H1 (cell line): Measurements from ENCODE around the gene FAS. TPM values are rescaled to one million over a fixed set of nuclear protein-coding genes. Genes with fewer than 3 reads are reported as not detected.

Experiments
- CTCF ChIA-PET: fragments of 300-600 bp; sonication (Branson Sonifier 250); formaldehyde crosslinking; loops from one replicate; lab custom pipeline; 2021; ENCODE audit not compliant: partially characterized antibody; lab: Charles Lee
- POLR2A ChIA-PET: fragments of 300-600 bp; sonication (Branson Sonifier 250); formaldehyde crosslinking; loops from one replicate; lab custom pipeline; 2021; ENCODE audit warnings: inconsistent platforms; ENCODE audit not compliant: partially characterized antibody; lab: Charles Lee
- DNase-seq, 2 experiments: peaks; one replicate each; pipeline versions ENCODE4 v3.0.0 to v3.0.0-alpha.2; 2010 to 2022; ENCODE audit warnings: low spot score in 2 of 2, low read depth in 1 of 2, mixed read lengths in 1 of 2
- FAIRE-seq: peaks from 2 replicates; lab custom pipeline; 2011; peaks lifted over from hg19 to GRCh38; lab: Jason Lieb, UNC
- H2AFZ ChIP-seq: 2 replicates; pipeline ENCODE4 v1.8.1; 2012; ENCODE audit warnings: low read length, inconsistent platforms
- H2AK5ac ChIP-seq: 2 replicates; pipeline ENCODE4 v1.6.1; 2013; ENCODE audit warnings: low read depth, low read length
- H2BK120ac ChIP-seq: replicated peaks from 2 replicates; pipeline ENCODE3; 2013; ENCODE audit warnings: low read depth, low read length, inconsistent platforms
- H2BK12ac ChIP-seq: 2 replicates; pipeline ENCODE4 v1.6.1; 2013; ENCODE audit warnings: low read depth, low read length
- H2BK15ac ChIP-seq: 2 replicates; pipeline ENCODE4 v1.6.1; 2013; ENCODE audit warnings: low read length
- H2BK20ac ChIP-seq: 2 replicates; pipeline ENCODE4 v1.6.1; 2013; ENCODE audit warnings: low read length
- H2BK5ac ChIP-seq: 2 replicates; pipeline ENCODE4 v1.6.1; 2013; ENCODE audit warnings: low read depth, low read length
- H3K14ac ChIP-seq: 2 replicates; pipeline ENCODE4 v1.6.1; 2013; ENCODE audit warnings: inconsistent platforms; ENCODE audit not compliant: insufficient read length
- H3K18ac ChIP-seq: 2 replicates; pipeline ENCODE4 v1.6.1; 2013; ENCODE audit warnings: low read length; ENCODE audit errors: extremely low read depth
- H3K23ac ChIP-seq: 2 replicates; pipeline ENCODE4 v1.6.1; 2013; ENCODE audit warnings: inconsistent platforms; ENCODE audit not compliant: insufficient read length
- H3K23me2 ChIP-seq: 2 replicates; pipeline ENCODE4 v1.6.1; 2013; ENCODE audit warnings: low read depth, low read length
- H3K27ac ChIP-seq: 2 replicates; pipeline ENCODE4 v1.6.1; 2011; ENCODE audit warnings: low read depth, low read length, inconsistent platforms
- H3K27me3 ChIP-seq, 4 experiments: replicated peaks in 1 of 4; 1 replicate in 1 of 4; 2 replicates in 3 of 4; pipeline versions ENCODE4 v1.6.1 to v1.8.1; 2011 to 2013; ENCODE audit warnings: low read length in 3 of 4, mild to moderate bottlenecking in 3 of 4, inconsistent platforms in 2 of 4, mixed read lengths in 2 of 4, moderate library complexity in 1 of 4; ENCODE audit not compliant: control insufficient read depth in 3 of 4, insufficient read depth in 3 of 4; ENCODE audit errors: extremely low read depth in 1 of 4
- H3K36me3 ChIP-seq, 4 experiments: 2 replicates each; pipeline versions ENCODE4 v1.6.1 to v1.8.1; 2011 to 2013; ENCODE audit warnings: mild to moderate bottlenecking in 4 of 4, low read length in 3 of 4, moderate library complexity in 2 of 4, control low read depth in 1 of 4, inconsistent platforms in 1 of 4; ENCODE audit not compliant: insufficient read depth in 4 of 4, control insufficient read depth in 2 of 4
- H3K4ac ChIP-seq: replicated peaks from 2 replicates; pipeline ENCODE3; 2013; ENCODE audit warnings: low read length, low read depth, mixed read lengths, inconsistent platforms; ENCODE audit not compliant: insufficient read length
- H3K4me1 ChIP-seq, 4 experiments: replicated peaks in 1 of 4; 1 replicate in 1 of 4; 2 replicates in 3 of 4; pipeline versions ENCODE4 v1.6.1 to v1.8.1; 2011 to 2013; ENCODE audit warnings: low read length in 3 of 4, inconsistent platforms in 2 of 4, mixed read lengths in 1 of 4; ENCODE audit not compliant: insufficient read depth in 4 of 4, control insufficient read depth in 3 of 4
- H3K4me2 ChIP-seq, 2 experiments: 2 replicates each; pipeline versions ENCODE4 v1.6.1 to v1.8.1; 2011 to 2013; ENCODE audit warnings: low read depth in 2 of 2, low read length in 2 of 2, control low read depth in 1 of 2, inconsistent platforms in 1 of 2, mild to moderate bottlenecking in 1 of 2; ENCODE audit not compliant: insufficient read depth in 1 of 2
- H3K4me3 ChIP-seq, 4 experiments: fragments of 200-600, 300-600 bp in 1 of 4; sonication (generic), shearing (Covaris generic), sonication (Bioruptor Twin) in 1 of 4; 2 replicates each; pipeline versions ENCODE4 v1.5.1 to v1.8.1; 2011 to 2016; ENCODE audit warnings: low read length in 4 of 4, low read depth in 3 of 4, control low read depth in 2 of 4, inconsistent platforms in 2 of 4, mild to moderate bottlenecking in 2 of 4, mixed read lengths in 1 of 4, moderate library complexity in 1 of 4; ENCODE audit not compliant: insufficient read depth in 2 of 4; ENCODE audit errors: extremely low read depth in 1 of 4
- H3K56ac ChIP-seq: replicated peaks from 2 replicates; pipeline ENCODE3; 2013; ENCODE audit warnings: low read depth, mild to moderate bottlenecking, mixed read lengths, low read length, inconsistent platforms; ENCODE audit not compliant: insufficient read length
- H3K79me1 ChIP-seq: 2 replicates; pipeline ENCODE4 v1.6.1; 2013; ENCODE audit warnings: low read depth, low read length, control low read depth
- H3K79me2 ChIP-seq, 2 experiments: 2 replicates each; pipeline versions ENCODE4 v1.6.1 to v1.8.1; 2012 to 2013; ENCODE audit warnings: low read length in 2 of 2, mild to moderate bottlenecking in 2 of 2, inconsistent platforms in 1 of 2; ENCODE audit not compliant: insufficient read depth in 2 of 2, control insufficient read depth in 1 of 2
- H3K9ac ChIP-seq, 4 experiments: replicated peaks in 1 of 4; 1 replicate in 1 of 4; 2 replicates in 3 of 4; pipeline versions ENCODE4 v1.6.1 to v1.8.1; 2011 to 2013; ENCODE audit warnings: low read depth in 3 of 4, low read length in 3 of 4, control low read depth in 2 of 4, mild to moderate bottlenecking in 2 of 4, moderate library complexity in 2 of 4, inconsistent platforms in 1 of 4; ENCODE audit errors: extremely low read depth in 1 of 4
- H3K9me3 ChIP-seq, 2 experiments: 2 replicates each; pipeline versions ENCODE4 v1.6.1 to v1.8.1; 2012 to 2013; ENCODE audit warnings: mild to moderate bottlenecking in 2 of 2, moderate library complexity in 2 of 2, control low read depth in 1 of 2, inconsistent platforms in 1 of 2, low read depth in 1 of 2, low read length in 1 of 2, mixed read lengths in 1 of 2; ENCODE audit not compliant: insufficient read depth in 2 of 2
- H4K20me1 ChIP-seq, 2 experiments: replicated peaks in 1 of 2; 2 replicates each; pipeline versions ENCODE3 to v1.8.1; 2011 to 2013; ENCODE audit warnings: inconsistent platforms in 2 of 2, low read length in 2 of 2, mild to moderate bottlenecking in 1 of 2; ENCODE audit not compliant: insufficient read depth in 2 of 2, control insufficient read depth in 1 of 2
- H4K5ac ChIP-seq: 2 replicates; pipeline ENCODE4 v1.6.1; 2013; ENCODE audit warnings: low read length, low read depth, mixed read lengths, inconsistent platforms; ENCODE audit not compliant: insufficient read length
- H4K8ac ChIP-seq: 2 replicates; pipeline ENCODE4 v1.8.0; 2013; ENCODE audit warnings: mild to moderate bottlenecking, moderate library complexity, low read length, inconsistent platforms; ENCODE audit not compliant: insufficient read depth; ENCODE audit errors: extremely low read depth
- H4K91ac ChIP-seq: replicated peaks from 2 replicates; pipeline ENCODE3; 2013; ENCODE audit warnings: low read length, mixed read lengths, inconsistent platforms; ENCODE audit not compliant: insufficient read length
- BCL11A ChIP-seq, 2 experiments: IDR thresholded peaks; one replicate each; pipeline ENCODE4 v1.6.1; 2011; ENCODE audit warnings: low read depth in 2 of 2, low read length in 2 of 2, mild to moderate bottlenecking in 2 of 2
- EGR1 ChIP-seq: IDR thresholded peaks from 2 replicates; pipeline ENCODE4 v1.6.1; 2011; ENCODE audit warnings: low read depth, low read length, borderline replicate concordance
- EP300 ChIP-seq, 2 experiments: IDR thresholded peaks; 1 replicate in 1 of 2; 2 replicates in 1 of 2; pipeline ENCODE4 v1.6.1; 2011 to 2012; ENCODE audit warnings: low read depth in 2 of 2, low read length in 2 of 2, mild to moderate bottlenecking in 2 of 2, borderline replicate concordance in 1 of 2, inconsistent platforms in 1 of 2, moderate library complexity in 1 of 2
- JUND ChIP-seq: IDR thresholded peaks from 2 replicates; pipeline ENCODE4 v1.6.1; 2011; ENCODE audit warnings: mild to moderate bottlenecking, improper control_type of control experiment, low read length
- KDM1A ChIP-seq: fragments of 200-600, 300-600 bp; sonication (generic); IDR thresholded peaks from 2 replicates; pipeline ENCODE4 v1.7.1; 2016; ENCODE audit warnings: mild to moderate bottlenecking, low read length, borderline replicate concordance
- NANOG ChIP-seq: IDR thresholded peaks from 2 replicates; pipeline ENCODE4 v1.6.1; 2011; ENCODE audit warnings: low read length, low read depth, mild to moderate bottlenecking, inconsistent platforms; ENCODE audit not compliant: insufficient read depth, poor library complexity, severe bottlenecking
- NRF1 ChIP-seq: IDR thresholded peaks from 2 replicates; pipeline ENCODE4 v1.6.1; 2011; ENCODE audit warnings: mild to moderate bottlenecking, low read depth, low read length, improper control_type of control experiment
- RAD21 ChIP-seq, 2 experiments: IDR thresholded peaks in 1 of 2; conservative IDR thresholded peaks in 1 of 2; 2 replicates each; pipeline ENCODE4 v1.6.1; 2011; ENCODE audit warnings: low read depth in 2 of 2, low read length in 2 of 2, improper control_type of control experiment in 1 of 2, inconsistent platforms in 1 of 2, mild to moderate bottlenecking in 1 of 2, moderate library complexity in 1 of 2
- RFX5 ChIP-seq: IDR thresholded peaks from 2 replicates; pipeline ENCODE4 v1.6.1; 2011; ENCODE audit warnings: low read depth, low read length, improper control_type of control experiment, borderline replicate concordance
- SIX5 ChIP-seq: IDR thresholded peaks from 2 replicates; pipeline ENCODE4 v1.6.1; 2011; ENCODE audit warnings: mild to moderate bottlenecking, low read depth, low read length
- SP4 ChIP-seq: IDR thresholded peaks from 2 replicates; pipeline ENCODE4 v1.6.1; 2012; ENCODE audit warnings: low read length, inconsistent platforms
- TCF12 ChIP-seq: IDR thresholded peaks from 2 replicates; pipeline ENCODE4 v1.6.1; 2011; ENCODE audit warnings: low read depth, mild to moderate bottlenecking, low read length
- WGBS, 2 experiments: shearing (Covaris generic) in 1 of 2; methylation state at CpG; one replicate each; pipeline versions ENCODE4 v1.1.6 to v1.1.7; 2013 to 2015; ENCODE audit warnings: low lambda C conversion rate in 2 of 2, mixed read lengths in 2 of 2, inconsistent platforms in 1 of 2, low coverage in 1 of 2, missing lambda C conversion rate in 1 of 2; ENCODE audit not compliant: insufficient replicate concordance in 2 of 2, insufficient coverage in 1 of 2, insufficient read length in 1 of 2; ENCODE audit errors: extremely low coverage in 1 of 2, missing lambda C conversion rate in 1 of 2; 5-methylcytosine and 5-hydroxymethylcytosine counted together
- polyA plus RNA-seq, 7 experiments: library from polyadenylated mRNA; depleted of rRNA in 3 of 7; stranded (reverse) in 5 of 7; unstranded in 2 of 7; fragments of >200 nt in 5 of 7; fragments of 200-250 nt in 2 of 7; gene quantifications; 1 replicate in 5 of 7; 2 replicates in 1 of 7; 4 replicates in 1 of 7; pipeline versions ENCODE4 v1.2.1 to v1.2.3, GENCODE V29; 2011 to 2013; ENCODE audit warnings: missing spikeins in 2 of 7, mixed read lengths in 2 of 7
- total RNA-seq: library from RNA; stranded (reverse); fragmentation: NEBNext Ultra II Directional; extraction: Animal tissue kit (Norgen Biotek cat#: 25700); gene quantifications from 2 replicates; pipeline ENCODE4 v1.2.1, GENCODE V29; 2021

Gene FAS
- total and polyA plus RNA-seq, 2 of the 8 experiments (the other 6 are each of a cell fraction or from before 2014, with no cell fraction given) = 4.0 to 6.7 TPM

DNA sequence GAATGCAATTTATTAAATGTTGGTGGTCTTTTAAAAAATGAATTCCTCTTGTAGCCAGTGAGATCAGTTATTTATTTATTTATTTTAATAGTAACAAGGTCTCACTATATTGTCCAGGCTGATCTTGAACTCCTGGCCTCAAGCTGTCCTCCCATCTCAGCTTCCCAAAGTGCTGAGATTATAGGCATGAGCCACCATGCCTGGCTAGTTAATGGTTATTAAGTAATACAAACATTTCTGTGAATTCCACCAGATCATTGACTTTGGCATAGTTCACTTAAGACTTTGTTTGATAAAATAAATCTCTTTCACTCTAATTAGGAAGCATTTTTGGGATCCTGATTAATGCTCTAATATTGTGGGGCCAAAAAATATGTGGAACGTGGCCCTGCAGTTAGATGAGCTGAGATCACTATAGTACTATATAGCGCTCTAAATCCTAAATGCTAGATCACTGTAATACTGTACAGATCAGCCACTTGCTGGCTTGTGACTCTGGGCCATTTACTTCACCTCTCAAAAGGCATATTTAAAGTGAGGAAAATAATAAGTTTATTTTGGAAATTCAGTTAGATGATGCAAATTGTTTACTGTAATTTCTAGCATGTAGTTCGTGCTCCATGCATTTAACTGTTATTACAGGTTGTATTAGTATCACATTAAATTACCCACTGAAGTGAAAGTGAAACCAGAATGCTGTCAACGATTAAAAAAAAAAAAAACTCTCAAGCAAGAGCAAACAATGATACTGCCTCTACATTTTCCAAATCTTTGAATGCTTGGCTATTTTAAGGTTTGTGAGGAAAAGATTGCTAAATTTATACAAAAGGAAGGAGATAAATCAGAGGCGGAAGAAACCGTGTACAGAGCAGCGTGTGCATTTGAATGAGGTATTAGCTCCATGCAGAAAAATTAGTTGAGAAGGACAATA lies 15.9 kb upstream of the FAS start:
- FAIRE-seq = no peak
- Histone ChIP-seq H3K79me1 (no peaks in the 10 kb centered on the region), H3K79me2 (no peaks in the 10 kb centered on the region), H3K4me1 (no peaks in the 10 kb centered on the region), H3K18ac (no peak overlapping the region), H2BK15ac (no peak overlapping the region), H3K4me3 (no peak overlapping the region), H3K14ac (no peak overlapping the region), H3K23ac (no peak overlapping the region), H3K4me2 (no peak overlapping the region), H2BK12ac (no peak overlapping the region), H3K36me3 (no peaks in the 10 kb centered on the region), H4K91ac (no peak overlapping the region), H4K8ac (no peak overlapping the region), H2AK5ac (no peak overlapping the region), H2BK120ac (no peak overlapping the region), H3K9me3 (no peaks in the 10 kb centered on the region), H3K9ac (no peak overlapping the region), H2AFZ (no peak overlapping the region), H4K5ac (no peak overlapping the region), H2BK20ac (no peak overlapping the region), H4K20me1 (no peaks in the 10 kb centered on the region), H3K4ac (no peak overlapping the region), H3K27me3 (no peaks in the 10 kb centered on the region), H3K23me2 (no peaks in the 10 kb centered on the region), H3K56ac (no peak overlapping the region), H2BK5ac (no peak overlapping the region), H3K27ac (no peak overlapping the region)
- ChIA-PET CTCF (interaction anchor here (1.5 to 1.7 kb wide), 2 partner anchors 40 to 42 kb away, joined by 3 to 6 read pairs; no protein-coding TSS in a partner anchor), POLR2A (interaction anchor here (0.7 kb wide), 1 partner anchor 301 kb away, joined by 7 read pairs; no protein-coding TSS in a partner anchor)
- 89% methylated on average over 7 of the region's 7 CpGs; no CpG with 5 or more reads in 1 of the 2 experiments for WGBS, 2 experiments
- DNase-seq = no peak
- TF ChIP-seq BCL11A (IDR thresholded peaks at IDR 0.05; ENCODE audit: low read depth in 2 of 2, low read length in 2 of 2) (no peak), EP300 (IDR thresholded peaks at IDR 0.05; ENCODE audit: borderline replicate concordance in 1 of 2, low read depth in 2 of 2, low read length in 2 of 2) (no peak), TCF12 (no peak), KDM1A (no peak), JUND (no peak), SIX5 (no peak), EGR1 (no peak), NANOG (no peak), NRF1 (no peak), RAD21 (IDR thresholded peaks at IDR 0.05 in 1 of 2, conservative IDR thresholded peaks at IDR 0.05 in 1 of 2; ENCODE audit: low read depth in 2 of 2, low read length in 2 of 2) (no peak), SP4 (no peak), RFX5 (no peak)
